ENCODE data around the gene TRIM68.

The TRIM68 gene

DNA sequence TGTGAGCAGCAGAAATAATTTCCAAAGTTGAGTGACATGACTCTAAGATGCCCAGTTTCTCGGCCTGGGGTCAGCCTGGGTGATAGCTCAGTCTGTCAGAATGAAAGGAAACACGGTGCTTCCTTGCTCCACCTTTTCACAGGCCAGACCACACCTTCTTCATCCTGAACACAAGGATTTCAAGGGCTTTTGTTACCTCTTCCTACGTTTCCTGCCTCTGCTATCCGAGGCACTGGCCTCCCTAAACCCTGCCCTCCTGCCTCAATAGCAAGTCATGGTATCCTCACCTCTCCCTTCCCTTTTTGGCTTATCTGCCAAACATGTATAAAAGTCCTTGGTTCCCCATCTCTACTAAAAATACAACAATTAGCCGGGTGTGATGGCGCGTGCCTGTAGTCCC lies 34.0 kb upstream of the TRIM68 start:
- TF ChIP-seq CTCF (IDR thresholded peaks at IDR 0.05) = no peak

DNA sequence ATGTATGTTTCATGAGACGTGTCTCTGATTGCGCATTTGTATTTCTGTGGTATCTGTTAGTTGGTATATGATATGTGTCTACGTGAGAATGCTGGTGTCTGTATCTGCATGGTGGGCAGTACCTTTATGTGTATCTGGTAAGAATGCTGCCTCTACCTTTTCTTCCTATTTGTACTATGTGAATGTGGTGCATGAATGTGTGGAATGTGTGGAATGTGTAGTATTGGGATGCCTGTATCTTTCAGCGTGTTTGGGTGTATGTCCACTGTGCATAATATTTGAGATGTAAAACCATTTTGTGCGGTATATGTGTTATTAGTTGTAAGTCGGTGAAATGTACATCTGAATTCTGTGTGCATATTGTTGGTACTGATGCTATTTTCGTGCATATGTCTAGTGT lies 33.5 kb upstream of the TRIM68 start:
- TF ChIP-seq CTCF (IDR thresholded peaks at IDR 0.05) = no peak

DNA sequence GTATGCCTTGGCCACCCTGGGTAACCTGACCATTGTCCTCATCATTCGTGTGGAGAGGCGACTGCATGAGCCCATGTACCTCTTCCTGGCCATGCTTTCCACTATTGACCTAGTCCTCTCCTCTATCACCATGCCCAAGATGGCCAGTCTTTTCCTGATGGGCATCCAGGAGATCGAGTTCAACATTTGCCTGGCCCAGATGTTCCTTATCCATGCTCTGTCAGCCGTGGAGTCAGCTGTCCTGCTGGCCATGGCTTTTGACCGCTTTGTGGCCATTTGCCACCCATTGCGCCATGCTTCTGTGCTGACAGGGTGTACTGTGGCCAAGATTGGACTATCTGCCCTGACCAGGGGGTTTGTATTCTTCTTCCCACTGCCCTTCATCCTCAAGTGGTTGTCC lies 31.9 kb upstream of the TRIM68 start:
- TF ChIP-seq CTCF (IDR thresholded peaks at IDR 0.05) = no peak

DNA sequence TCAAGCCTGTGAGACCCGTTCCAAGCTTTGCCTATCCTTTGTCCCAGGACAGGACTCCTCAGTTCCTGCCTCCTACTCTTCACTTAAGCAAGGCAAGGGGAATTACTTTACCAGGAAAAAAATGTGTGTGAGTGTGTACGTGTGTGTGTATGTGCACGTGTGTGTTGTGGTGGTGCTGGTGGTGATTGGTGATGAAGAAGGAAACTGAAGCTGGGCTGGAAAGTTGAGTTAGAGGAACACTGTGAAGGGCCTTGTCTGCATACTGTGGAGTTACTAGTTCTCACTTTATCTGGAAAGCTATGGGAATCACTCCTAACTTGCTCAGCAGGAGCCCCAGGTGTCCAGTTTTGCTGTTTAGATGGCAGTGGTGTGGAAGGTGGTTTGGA lies 29.6 kb upstream of the TRIM68 start:
- TF ChIP-seq CTCF (IDR thresholded peaks at IDR 0.05) = no peak

DNA sequence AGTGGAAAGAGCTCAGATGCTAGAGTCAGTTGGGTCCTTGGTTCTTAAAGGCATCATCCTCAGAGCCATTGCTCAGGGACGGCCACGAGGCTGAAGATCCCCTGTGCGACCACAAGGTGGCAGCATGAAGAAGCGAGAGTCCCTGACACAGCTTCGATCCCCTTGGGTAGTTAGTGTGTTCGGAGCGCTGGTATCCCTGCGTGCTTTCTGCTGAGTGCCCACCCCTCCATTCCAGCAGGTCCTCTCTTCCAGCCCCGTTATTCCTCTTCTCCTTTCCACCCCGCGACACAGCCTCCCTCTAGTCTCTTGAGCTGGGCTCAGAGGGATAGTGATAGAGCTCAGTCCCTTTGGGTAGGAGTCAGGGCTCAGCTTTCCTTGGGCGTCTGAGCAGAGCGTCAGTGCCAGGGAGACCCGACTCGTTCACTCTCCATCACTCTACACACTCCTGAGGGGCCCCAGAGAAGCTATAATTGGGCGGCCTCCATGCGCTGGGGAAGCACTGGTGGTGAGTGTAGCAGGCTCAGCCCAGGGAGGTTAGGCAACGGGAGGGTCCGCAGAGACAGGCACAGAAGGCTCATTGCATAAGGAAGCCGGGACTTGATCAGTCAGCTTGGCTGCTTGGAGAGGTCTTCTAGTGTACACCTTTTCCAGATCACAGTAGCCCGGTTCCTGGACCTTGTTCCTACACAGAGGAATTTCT lies 29.1 kb upstream of the TRIM68 start, which contains the start of gene OR51D1:
Gene OR51D1, plus strand, starts transcription at position 516 of the 700 bp plus-strand sequence. CDS start 2,314 bp downstream, outside the sequence.
- TF ChIP-seq CTCF (IDR thresholded peaks at IDR 0.05) = peak; percentile 89

DNA sequence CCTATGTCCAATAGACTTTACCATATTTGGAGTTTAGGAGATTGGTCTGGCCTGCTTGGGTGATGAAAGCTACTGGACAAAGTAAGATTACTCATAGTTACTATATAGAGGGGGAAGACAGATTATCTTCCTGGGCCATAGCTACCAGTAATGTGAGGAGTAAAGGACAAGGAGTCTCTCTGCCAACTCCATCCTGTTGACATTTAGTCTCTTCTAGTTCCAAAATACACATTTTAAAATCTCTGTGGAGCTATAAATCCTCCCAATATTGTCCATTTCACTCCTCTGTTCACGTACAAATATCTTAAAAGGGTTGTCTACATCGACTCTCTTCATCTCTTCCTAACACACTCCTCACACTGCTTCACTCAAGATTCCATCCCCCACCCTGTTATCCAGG lies 28.1 kb upstream of the TRIM68 start:
- TF ChIP-seq CTCF (IDR thresholded peaks at IDR 0.05) = no peak

- peak; percentile 73 for TF ChIP-seq CTCF (IDR thresholded peaks at IDR 0.05)
Measured at GRCh38 chr11:4626207-4627099, 18.4 kb upstream of the TRIM68 start.

Data from LNCAP (cell line).